Motor neuron (in vitro differentiated cells): ENCODE data around the gene RRAS2. TPM values are rescaled to one million over a fixed set of nuclear protein-coding genes. Genes with fewer than 3 reads are reported as not detected.
"Not testable (repeated sequence)": the region's sequence is repeated elsewhere in the genome, so short reads cannot be mapped to it uniquely, and the experiment has no call there.

Experiments used
- ATAC-seq, 8 experiments: fragments of 200-7000 bp; cut with Tn5 transposase; replicated peaks in 6 of 8; 2 replicates each; pipeline ENCODE4 v1.8.0; 2021; ENCODE audit warnings: mild to moderate bottlenecking in 8 of 8, moderate library complexity in 8 of 8
- H3K27ac ChIP-seq, 2 donors: fragments of 250-450 bp; sonication (Bioruptor Pico); 2 replicates each; pipeline ENCODE4 v1.9.0; 2021; ENCODE audit warnings: antibody characterized with exemption in 2 of 2, mild to moderate bottlenecking in 2 of 2, moderate library complexity in 1 of 2
- H3K4me1 ChIP-seq, 2 donors: fragments of 250-450 bp; sonication (Bioruptor Pico); replicated peaks in 1 of 2; 2 replicates each; pipeline ENCODE4 v1.6.1; 2021; ENCODE audit warnings: antibody characterized with exemption in 2 of 2, mild to moderate bottlenecking in 2 of 2, moderate library complexity in 1 of 2
- H3K4me3 ChIP-seq, 5 donors: fragments of 250-450 bp; sonication (Bioruptor Pico); 2 replicates each; pipeline ENCODE4 v1.9.0; 2021; ENCODE audit warnings: antibody characterized with exemption in 5 of 5, mild to moderate bottlenecking in 5 of 5, moderate library complexity in 4 of 5
- WGBS, 10 experiments: fragments of 450-650 bp; shearing (Covaris generic); methylation state at CpG; one replicate each; pipeline ENCODE4 v1.0.0; 2022; 5-methylcytosine and 5-hydroxymethylcytosine counted together
- in situ Hi-C, 9 experiments: fragments of 400-800 bp; cut with MboI; loops; one replicate each; pipeline ENCODE4 v1.15.0; 2021; ENCODE audit warnings: low sequenced_read_pairs in 9 of 9, low pct_unique_long_range_greater_than_20kb in 2 of 9; ENCODE audit not compliant: unreplicated experiment in 9 of 9
- total RNA-seq, 8 experiments: library from RNA; unstranded; fragments of 300-600 nt; gene quantifications; 2 replicates each; pipeline versions ENCODE4 v1.2.3 to v1.2.4, GENCODE V29; 2022

The RRAS2 gene
- total RNA-seq, 8 experiments from 2014 or later: 12.8 to 58.0 (median 22.4) TPM

DNA sequence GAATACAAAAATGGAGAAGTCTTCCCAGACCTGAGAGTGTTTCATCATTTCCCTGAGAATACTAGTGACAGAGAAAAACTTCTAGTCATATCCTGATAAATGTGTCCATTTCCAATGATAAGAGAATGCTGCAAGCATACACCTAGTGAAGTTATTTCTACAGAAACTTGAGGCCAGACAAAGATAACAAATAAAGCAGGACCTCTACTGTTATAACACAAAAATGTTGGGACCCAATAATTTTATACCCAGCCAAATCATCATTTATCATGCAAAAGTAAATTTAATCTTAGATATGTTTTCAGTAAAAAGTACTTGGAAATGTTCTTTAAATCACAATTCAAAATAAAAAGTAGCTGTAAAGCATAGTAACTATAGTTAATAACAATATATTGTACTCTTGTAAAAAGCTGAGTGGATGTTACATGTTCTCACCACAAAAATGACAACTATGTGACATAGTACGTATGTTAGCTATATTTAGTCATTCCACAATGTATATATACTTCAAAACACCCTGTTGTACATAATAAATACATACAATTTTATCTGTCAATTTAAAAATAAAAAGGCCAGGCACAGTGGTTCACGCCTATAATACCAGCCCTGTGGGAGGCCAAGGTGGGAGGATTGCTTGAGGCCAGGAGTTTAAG is 12.6 kb downstream of the RRAS2 start:
- Histone ChIP-seq H3K4me3 (no peak overlapping the region), H3K4me1 (peaks cover 0 to 7% of the 10 kb centered on the region in 2 donors), H3K27ac (no peak overlapping the region)
- ATAC-seq: no peak
- in situ Hi-C loops: no loop called here
- 44 to 100% (median 93%) methylated on average over 1 to 2 of the region's 2 CpGs; no CpG with 5 or more reads in 1 of the 10 experiments for WGBS, 10 experiments

DNA sequence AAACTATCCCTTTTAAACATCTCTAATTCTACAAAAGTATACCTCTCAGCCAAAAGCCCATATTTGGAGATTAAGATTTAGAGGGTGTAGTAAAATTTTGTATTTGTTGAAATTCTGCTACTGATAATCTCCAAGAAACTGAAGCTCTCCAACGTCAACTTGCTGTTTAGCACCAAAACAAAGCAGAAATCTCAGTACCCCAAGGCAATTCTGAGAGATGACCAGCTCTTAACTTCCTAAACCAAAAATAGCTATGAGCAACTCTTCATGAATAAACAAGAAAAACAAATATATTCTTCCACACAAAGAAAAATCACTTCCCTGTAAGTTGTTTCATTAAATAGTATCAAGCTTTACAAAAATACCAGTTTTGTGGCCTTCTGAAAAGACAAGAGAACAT is 13.3 kb downstream of the RRAS2 start:
- ATAC-seq: no peak
- Histone ChIP-seq H3K4me3 (no peak overlapping the region), H3K4me1 (peaks cover 0 to 7% of the 10 kb centered on the region in 2 donors), H3K27ac (no peak overlapping the region)
- WGBS, 10 experiments: 67 to 100% (median 83%) methylated on average over 1 of the region's 1 CpG; no CpG with 5 or more reads in 2 of the 10 experiments
- in situ Hi-C loops: no loop called here

DNA sequence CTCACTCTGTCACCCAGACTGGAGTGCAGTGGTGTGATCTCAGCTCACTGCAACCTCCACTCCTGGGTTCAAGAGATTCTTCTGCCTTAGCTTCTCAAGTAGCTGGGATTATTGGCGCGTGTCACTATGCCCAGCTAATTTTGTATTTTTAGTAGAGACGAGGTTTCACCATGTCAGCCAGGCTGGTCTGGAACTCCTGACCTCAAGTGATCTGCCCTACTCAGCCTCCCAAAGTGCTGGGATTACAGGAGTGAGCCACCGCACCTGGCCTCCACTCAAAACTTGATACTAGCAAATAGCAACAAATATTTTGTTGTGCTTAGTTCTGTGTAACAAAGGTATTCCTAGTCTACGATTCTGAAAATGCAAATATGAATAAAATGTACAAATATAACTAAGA is 14.0 kb downstream of the RRAS2 start:
- H3K27ac ChIP-seq, H3K4me1 ChIP-seq, in situ Hi-C loops, H3K4me3 ChIP-seq, ATAC-seq: not testable (repeated sequence)
- 89 to 100% (median 96%) methylated on average over 1 to 5 of the region's 5 CpGs; no CpG with 5 or more reads in 2 of the 10 experiments for WGBS, 10 experiments

DNA sequence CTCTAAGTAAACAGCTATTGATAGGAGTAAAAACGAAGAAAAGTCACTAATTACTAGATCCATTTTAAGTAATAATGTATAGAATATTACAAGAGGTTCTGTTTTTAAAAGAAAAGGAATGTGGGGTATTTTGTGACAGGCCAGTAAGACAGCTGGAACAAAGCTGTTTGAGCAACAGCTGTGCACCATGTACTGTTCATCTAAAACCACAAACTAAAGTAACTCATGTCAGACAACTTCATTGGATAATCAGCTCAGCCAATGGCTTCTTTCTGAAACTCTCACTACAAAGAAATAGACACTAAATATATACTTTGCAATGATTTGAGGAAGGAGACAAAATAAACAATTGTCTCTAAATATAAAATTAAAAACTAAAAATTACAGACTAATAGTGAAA is 16.1 kb downstream of the RRAS2 start:
- peak in 1 of 8 experiments; percentile 36 for ATAC-seq
- no peak overlapping the region for H3K4me3 ChIP-seq
- in situ Hi-C loops: no loop called here
- H3K4me1 ChIP-seq: peaks cover 0 to 3% of the 10 kb centered on the region in 2 donors
- 10 to 100% (median 87%) methylated on average over 1 of the region's 1 CpG; no CpG with 5 or more reads in 2 of the 10 experiments for WGBS, 10 experiments
- H3K27ac ChIP-seq: no peak overlapping the region

DNA sequence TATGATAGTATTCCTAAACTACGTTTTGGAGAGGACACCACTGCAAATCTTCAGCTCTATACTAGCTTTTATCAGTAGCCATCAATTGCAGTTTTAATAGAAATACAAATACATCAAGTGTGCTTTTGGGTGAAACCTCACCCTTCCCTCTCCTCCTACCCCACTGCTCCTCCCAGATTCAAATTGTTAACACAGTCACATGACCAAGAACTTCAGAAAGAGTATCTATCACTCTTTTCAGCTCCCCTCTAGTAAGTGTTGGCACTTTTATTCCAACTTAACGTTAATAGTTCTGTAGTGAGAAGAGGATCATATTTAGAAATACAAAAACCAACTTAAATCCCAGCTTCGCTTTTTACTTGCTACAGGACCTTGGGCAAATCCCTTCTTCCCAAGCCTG is 17.0 kb downstream of the RRAS2 start:
- WGBS, 10 experiments: 29 to 100% (median 65%) methylated on average over 1 to 3 of the region's 3 CpGs
- no peak for ATAC-seq
- Histone ChIP-seq H3K4me1 (no peaks in the 10 kb centered on the region), H3K27ac (no peak overlapping the region), H3K4me3 (no peak overlapping the region)
- in situ Hi-C loops: no loop called here

DNA sequence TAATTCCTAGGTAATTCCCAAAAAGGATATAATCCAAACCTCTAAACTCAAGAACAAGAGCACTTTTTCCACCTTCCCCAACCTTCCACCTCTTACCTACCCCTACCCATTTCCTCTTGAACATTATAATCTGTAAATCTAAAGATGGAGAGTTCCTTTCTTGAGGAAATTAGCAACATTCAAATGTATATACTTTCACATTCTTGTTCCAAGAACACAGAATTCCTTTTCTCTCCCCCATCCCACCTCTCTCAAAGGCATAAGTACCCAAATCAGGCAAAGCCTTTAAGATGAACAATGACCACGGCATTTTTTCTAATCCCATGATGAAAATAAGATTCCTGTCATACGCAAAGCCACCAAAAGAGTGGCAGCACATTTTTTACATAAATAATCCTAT is 18.3 kb downstream of the RRAS2 start:
- no peak overlapping the region for H3K4me3 ChIP-seq
- 40 to 100% (median 52%) methylated on average over 1 to 2 of the region's 2 CpGs; no CpG with 5 or more reads in 4 of the 10 experiments for WGBS, 10 experiments
- H3K27ac ChIP-seq: no peak overlapping the region
- no peak for ATAC-seq
- in situ Hi-C loops: no loop called here
- no peaks in the 10 kb centered on the region for H3K4me1 ChIP-seq

DNA sequence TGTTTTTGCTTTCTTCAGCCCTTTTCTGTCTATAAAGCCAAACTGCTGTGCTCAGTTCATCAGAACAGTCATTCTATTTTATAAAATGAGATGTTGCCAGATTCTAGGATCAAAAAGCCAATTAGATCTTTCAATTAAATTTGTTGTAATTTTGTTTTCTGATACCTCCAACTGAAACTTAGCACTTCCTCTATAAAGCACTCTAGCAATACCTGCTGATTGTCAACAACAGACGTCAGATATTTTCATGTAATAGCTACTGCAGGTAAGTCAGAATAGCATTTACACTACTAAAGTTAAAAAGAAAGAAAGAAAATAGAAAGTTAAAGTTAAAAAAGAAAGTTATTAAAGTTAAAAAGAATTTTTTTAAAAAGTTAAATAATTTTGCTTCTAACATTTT is 19.6 kb downstream of the RRAS2 start:
- no peak for ATAC-seq
- in situ Hi-C loops: no loop called here
- Histone ChIP-seq H3K4me3 (no peak overlapping the region), H3K27ac (no peak overlapping the region), H3K4me1 (no peaks in the 10 kb centered on the region)
- WGBS, 10 experiments: 70 to 100% (median 100%) methylated on average over 1 of the region's 1 CpG; no CpG with 5 or more reads in 1 of the 10 experiments

DNA sequence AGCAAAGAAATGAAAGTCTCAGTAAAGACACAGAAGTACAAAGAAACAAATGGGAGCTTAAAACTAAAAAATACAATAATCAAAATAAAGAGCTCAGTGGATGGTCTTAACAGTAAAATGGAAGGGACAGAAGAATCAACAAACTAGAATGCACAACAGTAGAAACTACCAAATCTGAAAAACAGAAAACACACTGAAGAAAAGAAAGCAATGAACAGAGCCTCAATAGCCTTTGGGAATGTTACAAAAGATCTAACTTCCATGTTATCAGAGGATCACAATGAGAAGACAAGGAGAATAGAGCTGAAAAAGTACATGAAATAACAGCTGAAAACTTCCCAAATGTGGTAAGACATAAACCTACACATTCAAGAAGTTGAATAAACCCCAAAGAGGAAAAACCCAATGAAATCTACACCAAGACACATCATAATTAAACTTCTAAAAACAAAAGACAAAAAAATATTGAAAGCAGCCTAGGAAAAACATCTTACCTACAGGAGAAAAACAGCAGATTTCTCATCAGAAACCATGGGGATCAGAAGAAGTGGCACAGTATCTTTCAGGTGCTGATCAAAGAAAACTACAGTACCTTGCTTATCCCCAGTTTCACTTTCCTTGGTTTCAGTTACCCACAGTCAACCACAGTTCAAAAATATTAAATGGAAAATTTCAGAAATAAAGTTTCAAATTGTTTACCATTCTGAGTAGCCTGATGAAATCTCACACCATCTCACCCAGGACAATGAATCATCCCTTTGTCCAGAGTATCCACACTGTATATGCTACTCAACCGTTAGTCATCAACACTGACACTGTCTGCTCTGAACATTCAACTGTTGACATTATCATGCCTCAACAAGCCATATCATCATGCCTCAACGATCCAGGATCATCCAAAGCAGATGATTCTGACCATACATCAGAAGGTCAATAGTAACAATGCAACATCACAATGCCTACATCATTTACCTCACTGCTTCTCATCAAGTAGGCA is 22.2 kb downstream of the RRAS2 start:
- peak in 7 of 8 experiments; percentile 50 to 98 (median 89) for ATAC-seq
- Histone ChIP-seq H3K27ac (no peak overlapping the region), H3K4me1 (no peaks in the 10 kb centered on the region), H3K4me3 (no peak overlapping the region)
- WGBS, 10 experiments: 0 to 100% (median 67%) methylated on average over 1 to 2 of the region's 2 CpGs; no CpG with 5 or more reads in 3 of the 10 experiments
- in situ Hi-C loops: no loop called here

DNA sequence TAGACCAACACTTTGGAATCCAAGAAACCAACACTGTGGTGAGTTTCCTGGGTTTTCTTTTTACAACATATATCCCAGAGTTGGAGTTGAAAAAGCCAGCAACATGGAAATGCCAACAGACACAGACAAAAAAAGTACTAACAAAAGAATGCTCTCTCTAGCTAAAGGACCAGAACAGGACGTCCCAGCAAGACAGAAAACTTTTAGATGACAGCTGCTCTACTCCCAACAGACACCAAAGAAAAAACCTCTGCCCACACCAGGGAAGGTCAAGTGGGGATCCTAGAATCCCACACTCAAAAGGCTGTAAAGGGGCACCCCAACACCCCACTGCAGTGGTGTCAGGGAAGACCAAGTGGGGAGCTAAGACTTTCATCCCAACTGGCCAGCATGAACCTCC is 23.3 kb downstream of the RRAS2 start:
- H3K4me3 ChIP-seq: no peak overlapping the region
- in situ Hi-C loops: no loop called here
- H3K27ac ChIP-seq: no peak overlapping the region
- ATAC-seq: no peak
- 69 to 100% (median 82%) methylated on average over 1 of the region's 1 CpG; no CpG with 5 or more reads in 6 of the 10 experiments for WGBS, 10 experiments
- no peaks in the 10 kb centered on the region for H3K4me1 ChIP-seq

DNA sequence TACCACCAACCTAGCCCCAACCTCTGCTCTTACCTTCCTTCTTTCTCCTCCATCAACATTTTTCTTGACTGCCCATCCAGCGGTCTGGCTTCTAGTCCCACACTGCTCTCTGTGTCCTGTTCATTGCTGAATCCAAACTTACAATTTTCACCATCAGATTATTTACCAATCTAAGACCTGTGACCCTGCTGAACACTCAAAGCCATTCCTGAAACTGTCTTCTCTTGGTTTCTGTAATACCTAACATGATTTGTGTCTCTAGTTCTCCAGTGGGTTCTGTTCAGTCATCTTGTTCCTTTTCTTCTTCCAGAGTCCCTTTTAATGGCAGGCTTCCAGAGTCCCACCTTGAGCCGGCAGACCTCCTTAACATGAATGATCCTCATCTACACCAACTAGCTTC is 24.1 kb downstream of the RRAS2 start:
- no peak overlapping the region for H3K27ac ChIP-seq
- 67 to 100% (median 82%) methylated on average over 1 to 2 of the region's 2 CpGs; no CpG with 5 or more reads in 2 of the 10 experiments for WGBS, 10 experiments
- H3K4me3 ChIP-seq: no peak overlapping the region
- no peaks in the 10 kb centered on the region for H3K4me1 ChIP-seq
- no peak for ATAC-seq
- in situ Hi-C loops: no loop called here

DNA sequence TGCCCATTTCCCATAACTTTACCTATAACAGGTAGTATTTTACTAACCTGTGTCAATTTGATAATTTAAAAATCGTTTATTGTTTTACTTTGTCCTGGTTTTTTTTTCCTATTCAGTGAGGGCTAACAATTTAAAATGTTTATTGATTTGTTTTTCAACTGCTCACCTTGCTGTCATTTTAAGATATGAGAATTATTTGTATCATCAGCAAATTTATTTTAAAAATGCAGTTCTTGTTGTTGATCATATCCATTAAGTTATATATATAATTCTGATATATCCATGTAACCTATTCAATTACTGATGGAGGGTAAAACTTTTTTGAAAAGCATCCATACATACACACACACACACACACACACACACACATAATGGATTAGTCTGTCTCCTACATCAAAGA is 24.8 kb downstream of the RRAS2 start:
- ATAC-seq: no peak
- in situ Hi-C loops: no loop called here
- Histone ChIP-seq H3K4me3 (no peak overlapping the region), H3K4me1 (no peaks in the 10 kb centered on the region), H3K27ac (no peak overlapping the region)
- 69 to 100% (median 97%) methylated on average over 1 of the region's 1 CpG for WGBS, 10 experiments

DNA sequence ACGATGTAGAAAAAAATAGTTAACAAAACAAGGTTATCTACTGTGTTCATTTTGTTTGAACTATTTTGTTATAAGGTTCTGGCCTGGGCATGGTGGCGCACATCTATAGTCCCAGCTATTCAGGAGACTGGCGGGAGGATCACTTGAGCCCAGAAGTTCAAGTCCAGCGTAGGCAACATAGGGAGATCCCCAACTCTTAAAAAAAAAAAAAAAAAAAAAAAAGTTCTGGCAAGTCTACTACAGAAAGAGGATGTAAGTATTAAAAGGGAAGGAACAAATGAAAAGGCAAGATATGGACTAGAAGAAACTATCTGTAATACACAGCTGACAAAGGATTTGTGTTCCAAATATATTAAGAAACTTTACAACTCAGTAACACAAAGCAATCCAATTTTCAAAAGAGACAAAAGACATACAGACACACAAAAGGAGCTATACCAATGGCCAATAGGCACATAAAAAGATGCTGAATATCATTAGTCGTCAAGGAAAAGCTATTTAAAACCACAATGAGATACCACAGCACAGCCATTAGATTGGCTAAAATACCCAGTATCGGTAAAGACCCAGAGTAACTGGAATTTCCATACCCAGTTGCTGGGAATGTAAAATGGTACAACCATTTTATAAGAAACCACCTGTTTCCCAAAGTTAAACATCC is 27.4 kb downstream of the RRAS2 start:
- no peak overlapping the region for H3K27ac ChIP-seq
- in situ Hi-C loops: no loop called here

DNA sequence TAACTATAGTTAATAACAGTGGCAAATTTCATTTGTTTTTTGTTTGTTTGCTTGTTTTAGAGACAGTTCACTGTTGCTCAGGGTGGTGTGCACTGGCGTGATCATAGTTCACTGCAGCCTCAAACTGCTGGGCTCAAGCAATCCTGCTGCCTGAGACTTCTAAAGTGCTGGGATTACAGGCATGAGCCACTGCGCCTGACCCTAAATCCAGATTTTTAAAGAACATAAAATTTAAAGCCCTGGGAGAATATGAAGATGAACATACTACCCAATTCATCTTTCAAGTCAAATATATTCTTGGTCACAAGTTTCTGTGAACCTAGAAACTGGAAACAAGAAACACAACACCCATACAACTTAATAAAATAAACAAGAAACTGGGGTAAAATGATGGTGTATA is 28.1 kb downstream of the RRAS2 start:
- in situ Hi-C loops: no loop called here
- H3K27ac ChIP-seq: no peak overlapping the region
- 56 to 100% (median 90%) methylated on average over 1 to 2 of the region's 2 CpGs; no CpG with 5 or more reads in 1 of the 10 experiments for WGBS, 10 experiments
- H3K4me1 ChIP-seq: no peaks in the 10 kb centered on the region
- no peak overlapping the region for H3K4me3 ChIP-seq
- no peak for ATAC-seq

More for the DNA sequence above, 27.4 kb downstream of the RRAS2 start:
- ATAC-seq: no peak
- 49 to 100% (median 94%) methylated on average over 2 to 6 of the region's 6 CpGs for WGBS, 10 experiments
- H3K4me3 ChIP-seq: no peak overlapping the region
- no peaks in the 10 kb centered on the region for H3K4me1 ChIP-seq
